ENCODE results near the gene ASXL3. TPM values are rescaled to one million over a fixed set of nuclear protein-coding genes. Genes with fewer than 3 reads are reported as not detected.

Gene ASXL3
- total RNA-seq, 1 experiment from 2014 or later = not detected

- no peaks in the 10 kb centered on the region for H3K36me3 ChIP-seq
- DNase-seq = no peak
- no peaks in the 10 kb centered on the region for H3K9me3 ChIP-seq
- H3K27me3 ChIP-seq = no peaks in the 10 kb centered on the region
- no peak overlapping the region for H3K4me3 ChIP-seq
These were observed 34.6 kb downstream of the ASXL3 start for GRCh38 chr18:33612632-33613031.

GRCh38 chr18:33616556-33616955 lies 38.5 kb downstream of the ASXL3 start:
- H3K27me3 ChIP-seq = no peaks in the 10 kb centered on the region
- no peak for DNase-seq
- no peaks in the 10 kb centered on the region for H3K36me3 ChIP-seq
- no peaks in the 10 kb centered on the region for H3K9me3 ChIP-seq
- H3K4me3 ChIP-seq = no peak overlapping the region

- Histone ChIP-seq H3K27me3 (no peaks in the 10 kb centered on the region), H3K36me3 (no peaks in the 10 kb centered on the region), H3K9me3 (no peaks in the 10 kb centered on the region), H3K4me3 (no peak overlapping the region)
- no peak for DNase-seq
These were observed 49.1 kb downstream of the ASXL3 start for GRCh38 chr18:33627114-33627513.

- Histone ChIP-seq H3K36me3 (no peaks in the 10 kb centered on the region), H3K27me3 (no peaks in the 10 kb centered on the region), H3K4me3 (no peak overlapping the region), H3K9me3 (no peaks in the 10 kb centered on the region)
- no peak for DNase-seq
These were observed 52.5 kb downstream of the ASXL3 start for GRCh38 chr18:33630476-33630875.

GRCh38 chr18:33641141-33641540 lies 63.1 kb downstream of the ASXL3 start:
- Histone ChIP-seq H3K4me3 (no peak overlapping the region), H3K9me3 (no peaks in the 10 kb centered on the region), H3K27me3 (no peaks in the 10 kb centered on the region), H3K36me3 (no peaks in the 10 kb centered on the region)
- no peak for DNase-seq

- Histone ChIP-seq H3K9me3 (no peaks in the 10 kb centered on the region), H3K36me3 (no peaks in the 10 kb centered on the region), H3K4me3 (no peak overlapping the region), H3K27me3 (no peaks in the 10 kb centered on the region)
- no peak for DNase-seq
These were observed 66.5 kb downstream of the ASXL3 start for GRCh38 chr18:33644494-33644893.

GRCh38 chr18:33647365-33647764 lies 69.3 kb downstream of the ASXL3 start:
- no peak for DNase-seq
- no peaks in the 10 kb centered on the region for H3K36me3 ChIP-seq
- no peaks in the 10 kb centered on the region for H3K9me3 ChIP-seq
- no peak overlapping the region for H3K4me3 ChIP-seq
- H3K27me3 ChIP-seq = no peaks in the 10 kb centered on the region

GRCh38 chr18:33652635-33653034 lies 74.6 kb downstream of the ASXL3 start:
- no peaks in the 10 kb centered on the region for H3K36me3 ChIP-seq
- no peaks in the 10 kb centered on the region for H3K27me3 ChIP-seq
- no peak overlapping the region for H3K4me3 ChIP-seq
- no peak for DNase-seq
- no peaks in the 10 kb centered on the region for H3K9me3 ChIP-seq

- Histone ChIP-seq H3K36me3 (no peaks in the 10 kb centered on the region), H3K4me3 (no peak overlapping the region), H3K27me3 (no peaks in the 10 kb centered on the region), H3K9me3 (no peaks in the 10 kb centered on the region)
- no peak for DNase-seq
These were observed 75.2 kb downstream of the ASXL3 start for GRCh38 chr18:33653231-33653630.

- H3K27me3 ChIP-seq = no peaks in the 10 kb centered on the region
- no peaks in the 10 kb centered on the region for H3K36me3 ChIP-seq
- H3K9me3 ChIP-seq = no peaks in the 10 kb centered on the region
- no peak for DNase-seq
- H3K4me3 ChIP-seq = no peak overlapping the region
These were observed 79.0 kb downstream of the ASXL3 start for GRCh38 chr18:33656889-33657448.

GRCh38 chr18:33660696-33661310 lies 82.8 kb downstream of the ASXL3 start:
- Histone ChIP-seq H3K4me3 (no peak overlapping the region), H3K36me3 (no peaks in the 10 kb centered on the region), H3K27me3 (no peaks in the 10 kb centered on the region), H3K9me3 (no peaks in the 10 kb centered on the region)
- no peak for DNase-seq

GRCh38 chr18:33664241-33664874 lies 86.3 kb downstream of the ASXL3 start:
- H3K27me3 ChIP-seq = no peaks in the 10 kb centered on the region
- DNase-seq = no peak

GRCh38 chr18:33665187-33665586 lies 87.2 kb downstream of the ASXL3 start:
- no peaks in the 10 kb centered on the region for H3K36me3 ChIP-seq
- H3K9me3 ChIP-seq = no peaks in the 10 kb centered on the region
- H3K4me3 ChIP-seq = no peak overlapping the region
- DNase-seq = no peak
- no peaks in the 10 kb centered on the region for H3K27me3 ChIP-seq

More at GRCh38 chr18:33664241-33664874, 86.3 kb downstream of the ASXL3 start:
- H3K9me3 ChIP-seq = no peaks in the 10 kb centered on the region
- no peak overlapping the region for H3K4me3 ChIP-seq
- H3K36me3 ChIP-seq = no peaks in the 10 kb centered on the region

- no peaks in the 10 kb centered on the region for H3K9me3 ChIP-seq
These were observed 87.6 kb downstream of the ASXL3 start for GRCh38 chr18:33665641-33666040.

GRCh38 chr18:33666915-33667314 lies 88.9 kb downstream of the ASXL3 start:
- no peak for DNase-seq
- Histone ChIP-seq H3K27me3 (no peaks in the 10 kb centered on the region), H3K9me3 (no peaks in the 10 kb centered on the region), H3K4me3 (no peak overlapping the region), H3K36me3 (no peaks in the 10 kb centered on the region)

More at GRCh38 chr18:33665641-33666040, 87.6 kb downstream of the ASXL3 start:
- no peak overlapping the region for H3K4me3 ChIP-seq
- no peaks in the 10 kb centered on the region for H3K27me3 ChIP-seq
- DNase-seq = no peak
- no peaks in the 10 kb centered on the region for H3K36me3 ChIP-seq

- Histone ChIP-seq H3K9me3 (no peaks in the 10 kb centered on the region), H3K27me3 (no peaks in the 10 kb centered on the region), H3K36me3 (no peaks in the 10 kb centered on the region), H3K4me3 (no peak overlapping the region)
- DNase-seq = no peak
These were observed 91.6 kb downstream of the ASXL3 start for GRCh38 chr18:33669589-33669988.

- no peaks in the 10 kb centered on the region for H3K27me3 ChIP-seq
- H3K4me3 ChIP-seq = no peak overlapping the region
- no peaks in the 10 kb centered on the region for H3K9me3 ChIP-seq
- DNase-seq = no peak
- H3K36me3 ChIP-seq = no peaks in the 10 kb centered on the region
These were observed 92.0 kb downstream of the ASXL3 start for GRCh38 chr18:33670029-33670428.

GRCh38 chr18:33673689-33674088 lies 95.7 kb downstream of the ASXL3 start:
- Histone ChIP-seq H3K27me3 (no peaks in the 10 kb centered on the region), H3K36me3 (no peaks in the 10 kb centered on the region), H3K9me3 (no peaks in the 10 kb centered on the region), H3K4me3 (no peak overlapping the region)
- DNase-seq = no peak
